ENCODE measurements around the gene RGS17. TPM values are rescaled to one million over a fixed set of nuclear protein-coding genes. Genes with fewer than 3 reads are reported as not detected.

Gene RGS17
- 7.4 and 9.2 TPM in 2 replicates for total RNA-seq

GRCh38 chr6:153131037-153131981, at the start of gene RGS17:
TSS of gene RGS17 (minus strand) at chr6:153131282. CDS start at chr6:153044018, 87,264 bp downstream.

GRCh38 chr6:153002613-153003365, 128.3 kb downstream of the RGS17 start, which contains the start of gene MTRF1L:
TSS of gene MTRF1L (minus strand) at chr6:153002709. CDS start at chr6:153002685, 24 bp downstream.

GRCh38 chr6:152982904-152983636, 148.0 kb downstream of the RGS17 start, which contains the start of gene FBXO5:
TSS of gene FBXO5 (minus strand) at chr6:152983041. CDS start at chr6:152982959, 82 bp downstream.

Other genes starting within 250 kb of the RGS17 start
- 3.2 and 5.9 TPM in 2 replicates for gene FBXO5, start 148.2 kb downstream of the RGS17 start, total RNA-seq
- 10.3 and 13.4 TPM in 2 replicates for gene MTRF1L, start 128.6 kb downstream of the RGS17 start, total RNA-seq

Data from cardiac ventricle fibroblast (primary cell).